K562 (cell line): ENCODE measurements around the gene TCEAL1. TPM values are rescaled to one million over a fixed set of nuclear protein-coding genes. Genes with fewer than 3 reads are reported as not detected.

Source experiments
- TEAD2 ChIP-seq: fragments of 450-650 bp; IDR thresholded peaks from 2 replicates; pipeline ENCODE4 v1.6.1; 2016; ENCODE audit warnings: missing genetic modification characterization, control low read depth, missing compliant biosample characterization
- polyA plus RNA-seq, 8 experiments: library from polyadenylated mRNA; depleted of rRNA in 4 of 8; stranded (reverse) in 5 of 8; unstranded in 3 of 8; fragments of >200 nt; fragmentation: Nextera tagmentation in 2 of 8; fragmentation: Illumina TruSeq in 1 of 8; extraction: Ambion mirVana in 2 of 8; extraction: Trizol in 1 of 8; gene quantifications; 2 replicates each; pipeline versions ENCODE4 v1.2.1 to v1.2.3, GENCODE V29; 2011 to 2014; ENCODE audit warnings: inconsistent platforms in 1 of 8, missing spikeins in 1 of 8
- total RNA-seq, 7 experiments: library from RNA; depleted of rRNA in 6 of 7; stranded (reverse); fragments of >200 nt in 6 of 7; fragmentation: Illumina TruSeq in 2 of 7; extraction: Trizol in 2 of 7; gene quantifications; 2 replicates each; pipeline versions ENCODE4 v1.2.1 to v1.2.3, GENCODE V29; 2011 to 2021; ENCODE audit warnings: low replicate concordance in 1 of 7
- TF ChIP-seq, protein P1 (sequence below), 2 experiments: fragments of 450-650 bp; IDR thresholded peaks; 2 replicates each; pipeline ENCODE4 v1.6.1; 2016; ENCODE audit warnings: mild to moderate bottlenecking in 2 of 2, borderline replicate concordance in 1 of 2, low read depth in 1 of 2, moderate library complexity in 1 of 2
- TF ChIP-seq, protein P2 (sequence below): sonication (generic); formaldehyde crosslinking; IDR thresholded peaks from 2 replicates; pipeline ENCODE4 v1.8.1; 2023; ENCODE audit warnings: mild to moderate bottlenecking, missing genetic modification reagents, moderate library complexity

The TCEAL1 gene
- total and polyA plus RNA-seq, 9 of the 15 experiments (the other 6 are each of a cell fraction or from before 2014, with no cell fraction given) = 2.1 to 5.3 (median 4.0) TPM

DNA sequence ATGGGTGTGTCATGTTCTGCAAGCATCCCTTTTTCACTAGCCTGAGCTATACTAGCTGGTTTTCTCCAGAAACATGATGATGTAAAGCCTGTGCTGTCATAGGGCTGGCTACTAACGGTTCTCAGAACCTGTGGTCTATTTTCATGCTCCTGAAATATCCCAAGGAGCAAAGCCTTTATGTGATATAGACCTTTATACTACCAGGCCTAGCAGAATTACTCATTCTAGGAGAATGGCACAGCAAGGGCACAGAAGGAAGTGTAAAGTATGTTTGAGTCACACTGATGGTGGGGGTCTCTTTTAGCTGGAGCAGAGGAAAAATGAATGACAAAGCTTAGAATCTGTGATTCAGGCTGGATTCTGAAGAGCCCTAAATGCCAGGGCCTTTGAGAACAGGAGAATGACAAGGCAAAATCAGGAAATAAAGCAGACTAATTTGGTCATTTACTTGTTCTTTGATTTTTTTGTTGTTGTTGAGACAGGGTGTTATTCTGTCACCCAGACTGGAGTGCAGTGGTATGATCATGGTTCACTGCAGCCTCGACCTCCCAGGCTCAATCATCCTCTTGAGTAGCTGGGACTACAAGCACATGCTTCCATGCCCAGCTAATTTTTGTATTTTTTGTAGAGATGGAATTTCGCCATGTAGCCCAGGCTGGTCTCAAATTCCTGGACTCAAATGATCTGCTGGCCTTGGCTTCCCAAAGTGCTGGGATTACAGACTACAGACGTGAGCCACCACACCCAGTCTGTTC lies 11.8 kb downstream of the TCEAL1 start (continued):
- TF ChIP-seq, protein P1, sequence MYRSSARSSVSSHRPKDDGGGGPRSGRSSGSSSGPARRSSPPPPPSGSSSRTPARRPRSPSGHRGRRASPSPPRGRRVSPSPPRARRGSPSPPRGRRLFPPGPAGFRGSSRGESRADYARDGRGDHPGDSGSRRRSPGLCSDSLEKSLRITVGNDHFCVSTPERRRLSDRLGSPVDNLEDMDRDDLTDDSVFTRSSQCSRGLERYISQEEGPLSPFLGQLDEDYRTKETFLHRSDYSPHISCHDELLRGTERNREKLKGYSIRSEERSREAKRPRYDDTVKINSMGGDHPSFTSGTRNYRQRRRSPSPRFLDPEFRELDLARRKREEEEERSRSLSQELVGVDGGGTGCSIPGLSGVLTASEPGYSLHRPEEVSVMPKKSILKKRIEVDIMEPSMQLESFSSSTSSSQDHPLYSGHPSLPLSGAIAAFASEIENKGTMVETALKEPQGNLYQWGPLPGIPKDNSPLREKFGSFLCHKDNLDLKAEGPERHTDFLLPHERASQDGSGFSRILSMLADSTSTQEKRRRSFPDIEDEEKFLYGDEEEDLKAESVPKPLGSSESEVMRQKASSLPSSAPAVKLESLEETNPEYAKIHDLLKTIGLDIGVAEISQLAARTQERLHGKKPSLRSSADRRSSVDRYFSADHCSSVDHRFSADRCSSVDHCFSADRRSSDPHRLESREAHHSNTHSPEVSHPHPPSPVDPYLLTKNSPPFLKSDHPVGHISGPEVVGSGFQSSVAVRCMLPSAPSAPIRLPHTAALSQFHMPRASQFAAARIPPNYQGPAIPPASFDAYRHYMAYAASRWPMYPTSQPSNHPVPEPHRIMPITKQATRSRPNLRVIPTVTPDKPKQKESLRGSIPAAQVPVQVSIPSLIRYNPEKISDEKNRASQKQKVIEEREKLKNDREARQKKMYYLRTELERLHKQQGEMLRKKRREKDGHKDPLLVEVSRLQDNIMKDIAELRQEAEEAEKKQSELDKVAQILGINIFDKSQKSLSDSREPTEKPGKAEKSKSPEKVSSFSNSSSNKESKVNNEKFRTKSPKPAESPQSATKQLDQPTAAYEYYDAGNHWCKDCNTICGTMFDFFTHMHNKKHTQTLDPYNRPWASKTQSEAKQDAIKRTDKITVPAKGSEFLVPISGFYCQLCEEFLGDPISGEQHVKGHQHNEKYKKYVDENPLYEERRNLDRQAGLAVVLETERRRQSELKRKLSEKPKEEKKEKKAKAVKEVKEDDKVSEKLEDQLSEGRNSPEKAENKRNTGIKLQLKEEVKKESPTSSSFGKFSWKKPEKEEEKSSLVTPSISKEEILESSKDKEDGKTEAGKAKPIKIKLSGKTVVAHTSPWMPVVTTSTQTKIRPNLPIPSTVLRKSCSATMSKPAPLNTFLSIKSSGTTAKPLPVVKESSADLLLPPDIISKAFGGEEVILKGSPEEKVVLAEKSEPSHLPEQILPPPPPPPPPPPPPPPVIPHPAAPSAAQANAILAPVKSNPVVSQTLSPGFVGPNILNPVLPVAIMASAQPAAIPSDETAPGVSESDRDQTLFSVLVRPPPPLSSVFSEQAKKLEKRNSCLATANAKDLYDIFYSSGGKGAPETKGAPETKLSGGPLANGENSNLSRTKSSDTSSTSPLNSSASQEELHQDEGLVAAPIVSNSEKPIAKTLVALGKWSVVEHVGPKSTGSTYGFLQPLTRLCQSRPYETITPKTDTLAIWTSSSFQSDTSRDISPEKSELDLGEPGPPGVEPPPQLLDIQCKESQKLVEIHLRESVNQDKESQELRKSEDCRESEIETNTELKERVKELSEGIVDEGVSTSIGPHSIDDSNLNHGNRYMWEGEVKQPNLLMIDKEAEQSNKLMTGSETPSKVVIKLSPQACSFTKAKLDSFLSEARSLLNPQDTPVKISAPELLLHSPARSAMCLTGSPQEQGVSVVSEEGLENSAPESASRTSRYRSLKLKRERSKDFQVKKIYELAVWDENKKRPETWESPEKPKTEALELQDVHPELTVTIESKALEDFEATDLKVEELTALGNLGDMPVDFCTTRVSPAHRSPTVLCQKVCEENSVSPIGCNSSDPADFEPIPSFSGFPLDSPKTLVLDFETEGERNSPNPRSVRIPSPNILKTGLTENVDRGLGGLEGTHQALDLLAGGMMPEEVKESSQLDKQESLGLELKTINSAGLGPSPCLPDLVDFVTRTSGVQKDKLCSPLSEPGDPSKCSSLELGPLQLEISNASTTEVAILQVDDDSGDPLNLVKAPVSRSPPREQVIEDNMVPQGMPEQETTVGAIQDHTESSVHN (IDR thresholded peaks at IDR 0.05; ENCODE audit: borderline replicate concordance in 1 of 2, low read depth in 1 of 2) = no peak
- TF ChIP-seq, protein P2, sequence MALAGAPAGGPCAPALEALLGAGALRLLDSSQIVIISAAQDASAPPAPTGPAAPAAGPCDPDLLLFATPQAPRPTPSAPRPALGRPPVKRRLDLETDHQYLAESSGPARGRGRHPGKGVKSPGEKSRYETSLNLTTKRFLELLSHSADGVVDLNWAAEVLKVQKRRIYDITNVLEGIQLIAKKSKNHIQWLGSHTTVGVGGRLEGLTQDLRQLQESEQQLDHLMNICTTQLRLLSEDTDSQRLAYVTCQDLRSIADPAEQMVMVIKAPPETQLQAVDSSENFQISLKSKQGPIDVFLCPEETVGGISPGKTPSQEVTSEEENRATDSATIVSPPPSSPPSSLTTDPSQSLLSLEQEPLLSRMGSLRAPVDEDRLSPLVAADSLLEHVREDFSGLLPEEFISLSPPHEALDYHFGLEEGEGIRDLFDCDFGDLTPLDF (CRISPR knock-in tag) = no peak
- no peak for TF ChIP-seq TEAD2
